H9 (cell line): ENCODE data around the gene FASTKD2. TPM values are rescaled to one million over a fixed set of nuclear protein-coding genes. Genes with fewer than 3 reads are reported as not detected.
"Not testable (repeated sequence)": the region's sequence is repeated elsewhere in the genome, so short reads cannot be mapped to it uniquely, and the experiment has no call there.

Source experiments
- DNase-seq: peaks from one replicate; pipeline ENCODE4 v3.0.0-alpha.2; 2017
- H2AFZ ChIP-seq: one replicate; pipeline ENCODE4 v1.6.1; 2013; ENCODE audit warnings: mild to moderate bottlenecking, low read length, control low read depth, moderate library complexity
- H2AK5ac ChIP-seq: 2 replicates; pipeline ENCODE4 v1.6.1; 2013; ENCODE audit warnings: low read length, control low read depth, mixed read lengths; ENCODE audit not compliant: insufficient read length
- H2BK120ac ChIP-seq: one replicate; pipeline ENCODE4 v1.6.1; 2013; ENCODE audit warnings: low read depth, mild to moderate bottlenecking, low read length, control low read depth, inconsistent platforms; ENCODE audit not compliant: poor library complexity, severe bottlenecking
- H2BK12ac ChIP-seq: 2 replicates; pipeline ENCODE4 v1.6.1; 2013; ENCODE audit warnings: low read length, control low read depth, mixed read lengths, low read depth; ENCODE audit not compliant: insufficient read length
- H2BK15ac ChIP-seq: 2 replicates; pipeline ENCODE4 v1.6.1; 2013; ENCODE audit warnings: low read depth, low read length, control low read depth
- H2BK20ac ChIP-seq: one replicate; pipeline ENCODE4 v1.6.1; 2013; ENCODE audit warnings: low read depth, mild to moderate bottlenecking, low read length, control low read depth, inconsistent platforms; ENCODE audit not compliant: poor library complexity, severe bottlenecking
- H2BK5ac ChIP-seq: 2 replicates; pipeline ENCODE4 v1.6.1; 2013; ENCODE audit warnings: low read length, control low read depth, mixed read lengths; ENCODE audit not compliant: insufficient read length
- H3K14ac ChIP-seq: 2 replicates; pipeline ENCODE4 v1.6.1; 2013; ENCODE audit warnings: low read length, control low read depth; ENCODE audit not compliant: insufficient read depth
- H3K18ac ChIP-seq: 2 replicates; pipeline ENCODE4 v1.6.1; 2013; ENCODE audit warnings: low read depth, mild to moderate bottlenecking, mixed read lengths, low read length, control low read depth; ENCODE audit not compliant: insufficient read length
- H3K23ac ChIP-seq: 2 replicates; pipeline ENCODE4 v1.6.1; 2013; ENCODE audit warnings: low read length, control low read depth, mixed read lengths, low read depth; ENCODE audit not compliant: insufficient read length
- H3K23me2 ChIP-seq: 2 replicates; pipeline ENCODE4 v1.6.1; 2013; ENCODE audit warnings: low read depth, mild to moderate bottlenecking, mixed read lengths, low read length, control low read depth; ENCODE audit not compliant: insufficient read length, poor library complexity, severe bottlenecking
- H3K27ac ChIP-seq: 2 replicates; pipeline ENCODE4 v1.5.1; 2013; ENCODE audit warnings: low read length, control low read depth, mixed read lengths, low read depth; ENCODE audit not compliant: insufficient read length
- H3K27me3 ChIP-seq: 2 replicates; pipeline ENCODE4 v1.6.1; 2013; ENCODE audit warnings: low read length, control low read depth, inconsistent platforms; ENCODE audit not compliant: insufficient read depth
- H3K4ac ChIP-seq: 2 replicates; pipeline ENCODE4 v1.6.1; 2013; ENCODE audit warnings: low read depth, mild to moderate bottlenecking, control low read depth, inconsistent platforms, low read length, moderate library complexity
- H3K4me1 ChIP-seq: 2 replicates; pipeline ENCODE4 v1.6.1; 2013; ENCODE audit warnings: low read length, control low read depth, inconsistent platforms; ENCODE audit not compliant: insufficient read depth
- H3K4me2 ChIP-seq: 2 replicates; pipeline ENCODE4 v1.6.1; 2013; ENCODE audit warnings: low read length, control low read depth, mixed read lengths; ENCODE audit not compliant: insufficient read length, insufficient read depth
- H3K56ac ChIP-seq: 2 replicates; pipeline ENCODE4 v1.6.1; 2013; ENCODE audit warnings: low read depth, mild to moderate bottlenecking, mixed read lengths, low read length, control low read depth; ENCODE audit not compliant: insufficient read length
- H3K79me1 ChIP-seq: 2 replicates; pipeline ENCODE4 v1.6.1; 2013; ENCODE audit warnings: low read depth, mild to moderate bottlenecking, moderate library complexity, low read length, control low read depth, inconsistent platforms; ENCODE audit not compliant: insufficient read depth, poor library complexity, severe bottlenecking
- H3K79me2 ChIP-seq: 2 replicates; pipeline ENCODE4 v1.6.1; 2013; ENCODE audit warnings: low read length, control low read depth, inconsistent platforms; ENCODE audit not compliant: insufficient read depth
- H3K9ac ChIP-seq: 2 replicates; pipeline ENCODE4 v1.6.1; 2013; ENCODE audit warnings: low read length, control low read depth, mixed read lengths; ENCODE audit not compliant: insufficient read length; ENCODE audit errors: extremely low read depth
- H3K9me3 ChIP-seq: one replicate; pipeline ENCODE4 v1.6.1; 2013; ENCODE audit warnings: low read depth, low read length, inconsistent platforms; ENCODE audit not compliant: control insufficient read depth
- H3T11ph ChIP-seq: one replicate; pipeline ENCODE4 v1.6.1; 2013; ENCODE audit warnings: mild to moderate bottlenecking, low read length, control low read depth, inconsistent platforms
- H4K20me1 ChIP-seq: one replicate; pipeline ENCODE4 v1.6.1; 2013; ENCODE audit not compliant: control insufficient read depth, insufficient read length, insufficient read depth
- H4K5ac ChIP-seq: 2 replicates; pipeline ENCODE4 v1.6.1; 2013; ENCODE audit warnings: low read depth, mild to moderate bottlenecking, mixed read lengths, low read length, control low read depth; ENCODE audit not compliant: insufficient read length
- H4K8ac ChIP-seq: replicated peaks from 2 replicates; pipeline ENCODE4 v1.6.1; 2013; ENCODE audit warnings: low read length, control low read depth, mixed read lengths, low read depth; ENCODE audit not compliant: insufficient read length
- H4K91ac ChIP-seq: 2 replicates; pipeline ENCODE4 v1.6.1; 2013; ENCODE audit warnings: low read depth, mild to moderate bottlenecking, moderate library complexity, mixed read lengths, low read length, control low read depth; ENCODE audit not compliant: insufficient read length
- H3K27ac Mint-ChIP-seq, 3 experiments: 2 replicates in 2 of 3; 3 replicates in 1 of 3; pipeline ENCODE4 v1.8.0; 2020 to 2021; ENCODE audit warnings: mixed read lengths in 3 of 3, mild to moderate bottlenecking in 1 of 3, moderate library complexity in 1 of 3
- H3K27me3 Mint-ChIP-seq: 2 replicates; pipeline ENCODE4 v1.8.0; 2021; ENCODE audit warnings: low read depth, mild to moderate bottlenecking, moderate library complexity, mixed read lengths
- H3K36me3 Mint-ChIP-seq, 3 experiments: 2 replicates in 2 of 3; 3 replicates in 1 of 3; pipeline ENCODE4 v1.8.0; 2020 to 2021; ENCODE audit warnings: low read depth in 3 of 3, mixed read lengths in 3 of 3; ENCODE audit not compliant: insufficient read depth in 1 of 3
- H3K4me1 Mint-ChIP-seq, 2 experiments: 2 replicates each; pipeline ENCODE4 v1.8.0; 2020; ENCODE audit warnings: mixed read lengths in 2 of 2
- H3K4me3 Mint-ChIP-seq, 2 experiments: 2 replicates in 1 of 2; 3 replicates in 1 of 2; pipeline ENCODE4 v1.8.0; 2020 to 2021; ENCODE audit warnings: mild to moderate bottlenecking in 2 of 2, mixed read lengths in 2 of 2, moderate library complexity in 1 of 2
- H3K9me3 Mint-ChIP-seq, 2 experiments: 2 replicates in 1 of 2; 3 replicates in 1 of 2; pipeline ENCODE4 v1.8.0; 2020; ENCODE audit warnings: mild to moderate bottlenecking in 2 of 2, mixed read lengths in 2 of 2, moderate library complexity in 1 of 2
- WGBS: extraction: QIAGEN DNeasy Blood & Tissue Kit; methylation state at CpG from one replicate; pipeline ENCODE4 v1.1.7; 2013; ENCODE audit warnings: missing lambda C conversion rate, low lambda C conversion rate, mixed read lengths; ENCODE audit not compliant: insufficient read length; ENCODE audit errors: extremely low coverage; 5-methylcytosine and 5-hydroxymethylcytosine counted together
- total RNA-seq: library from RNA; stranded (reverse); gene quantifications from 2 replicates; pipeline ENCODE4 v1.2.1, GENCODE V29; 2021
- TF ChIP-seq, protein P1 (sequence below): fragments of 200-600 bp; sonication (generic); conservative IDR thresholded peaks from 3 replicates; pipeline ENCODE4 v1.8.0; 2021; ENCODE audit warnings: antibody characterized with exemption, mild to moderate bottlenecking

Gene FASTKD2
- total RNA-seq, 1 experiment from 2014 or later = 39.2 TPM

DNA sequence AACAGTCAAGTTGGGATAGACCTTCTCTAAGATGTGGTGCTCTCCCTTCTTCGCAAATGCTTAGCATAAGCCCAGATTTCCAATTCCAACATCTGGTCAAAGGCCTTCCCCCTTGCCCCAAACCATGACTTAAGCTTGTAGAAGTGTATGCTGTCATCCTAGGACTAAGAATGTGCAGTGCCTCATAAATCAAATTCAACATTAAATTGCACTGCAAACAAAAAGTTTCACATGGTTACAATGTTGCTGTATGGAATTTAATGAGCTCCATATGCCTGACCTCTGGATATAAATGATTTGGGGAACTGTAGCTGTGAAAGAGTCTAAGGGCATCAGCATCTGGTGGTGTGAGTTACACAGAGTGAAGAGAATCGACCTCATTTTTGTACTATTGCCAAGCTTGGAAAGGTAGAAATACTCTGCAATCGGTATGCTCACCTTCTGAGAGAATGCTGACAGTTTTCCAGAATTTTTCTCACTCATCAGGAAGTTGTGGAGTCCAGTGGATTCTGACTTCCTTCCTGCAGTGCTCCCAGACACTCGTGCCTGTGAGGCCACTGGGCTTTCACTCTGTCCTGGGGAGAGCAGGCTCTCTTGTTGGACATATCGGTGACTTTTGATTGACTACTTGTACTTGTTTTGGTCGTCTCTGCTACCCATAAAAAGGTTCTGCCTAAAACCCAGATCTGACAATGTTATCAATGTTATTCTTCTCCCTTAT, 40.6 kb downstream of the FASTKD2 start:
- H3K4me1 Mint-ChIP-seq = peaks cover 42 to 81% of the 10 kb centered on the region in 2 experiments

DNA sequence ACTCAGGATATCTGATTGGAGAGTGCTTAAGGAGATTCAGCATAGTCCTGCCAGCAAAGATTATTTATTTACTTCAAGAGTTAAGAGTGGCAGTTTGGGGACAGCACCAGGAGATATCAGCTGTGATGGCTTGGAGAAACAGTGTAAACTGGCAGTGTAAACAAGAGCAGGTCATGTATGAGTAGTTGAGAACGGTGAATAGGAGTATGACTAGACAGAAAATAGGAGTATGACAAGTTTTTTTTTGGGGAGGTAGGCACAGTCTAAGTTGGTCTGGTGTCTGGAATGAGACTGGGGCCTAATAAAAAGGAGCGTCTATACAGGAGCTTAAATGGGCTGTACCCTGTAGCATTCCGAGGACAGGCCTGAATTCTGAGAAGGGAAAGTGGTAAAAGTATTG, 42.2 kb downstream of the FASTKD2 start:
- H3K27me3 Mint-ChIP-seq = not testable (repeated sequence)
- Mint-ChIP-seq H3K36me3 (peaks cover 0 to 37% (median 0%) of the 10 kb centered on the region in 3 experiments; a peak in 3 of 7 replicates), H3K4me3 (peak overlapping the region in 1 of 2 experiments; percentile 32; a peak in 2 of 5 replicates)

More for the DNA sequence above, 40.6 kb downstream of the FASTKD2 start:
- no peak overlapping the region for H2BK120ac ChIP-seq
- H3K14ac ChIP-seq = no peak overlapping the region
- H2BK15ac ChIP-seq = no peak overlapping the region
- no peak overlapping the region for H4K91ac ChIP-seq
- peak overlapping the region; percentile 37 for H3K4me2 ChIP-seq
- H3K18ac ChIP-seq = no peak overlapping the region
- no peak overlapping the region for H3K56ac ChIP-seq
- H3T11ph ChIP-seq = no peak overlapping the region
- H3K23ac ChIP-seq = no peak overlapping the region
- no peak overlapping the region for H2BK5ac ChIP-seq
- H3K9ac ChIP-seq = no peak overlapping the region
- WGBS = no CpG with 5 or more reads among the region's 6 CpGs
- H2AFZ ChIP-seq = no peak overlapping the region
- no peaks in the 10 kb centered on the region for H3K27me3 ChIP-seq
- H3K9me3 ChIP-seq = no peaks in the 10 kb centered on the region
- H3K79me2 ChIP-seq = peaks cover 4% of the 10 kb centered on the region; the same call in 1 of the 2 replicates
- no peak overlapping the region for H2BK20ac ChIP-seq
- Mint-ChIP-seq H3K9me3 (no peaks in the 10 kb centered on the region), H3K36me3 (peaks cover 0 to 37% (median 0%) of the 10 kb centered on the region in 3 experiments; a peak in 3 of 7 replicates), H3K27me3 (no peaks in the 10 kb centered on the region; the same call in 1 of the 2 replicates), H3K4me3 (peak overlapping the region in 1 of 2 experiments; percentile 6; a peak in 1 of 5 replicates), H3K27ac (peak overlapping the region in 2 of 3 experiments; percentile 4 to 78; a peak in 2 of 7 replicates)
- TF ChIP-seq, protein P1, sequence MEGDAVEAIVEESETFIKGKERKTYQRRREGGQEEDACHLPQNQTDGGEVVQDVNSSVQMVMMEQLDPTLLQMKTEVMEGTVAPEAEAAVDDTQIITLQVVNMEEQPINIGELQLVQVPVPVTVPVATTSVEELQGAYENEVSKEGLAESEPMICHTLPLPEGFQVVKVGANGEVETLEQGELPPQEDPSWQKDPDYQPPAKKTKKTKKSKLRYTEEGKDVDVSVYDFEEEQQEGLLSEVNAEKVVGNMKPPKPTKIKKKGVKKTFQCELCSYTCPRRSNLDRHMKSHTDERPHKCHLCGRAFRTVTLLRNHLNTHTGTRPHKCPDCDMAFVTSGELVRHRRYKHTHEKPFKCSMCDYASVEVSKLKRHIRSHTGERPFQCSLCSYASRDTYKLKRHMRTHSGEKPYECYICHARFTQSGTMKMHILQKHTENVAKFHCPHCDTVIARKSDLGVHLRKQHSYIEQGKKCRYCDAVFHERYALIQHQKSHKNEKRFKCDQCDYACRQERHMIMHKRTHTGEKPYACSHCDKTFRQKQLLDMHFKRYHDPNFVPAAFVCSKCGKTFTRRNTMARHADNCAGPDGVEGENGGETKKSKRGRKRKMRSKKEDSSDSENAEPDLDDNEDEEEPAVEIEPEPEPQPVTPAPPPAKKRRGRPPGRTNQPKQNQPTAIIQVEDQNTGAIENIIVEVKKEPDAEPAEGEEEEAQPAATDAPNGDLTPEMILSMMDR = no peak
- no peak overlapping the region for H2BK12ac ChIP-seq
- H3K27ac ChIP-seq = peak overlapping the region; percentile 78
- no peak overlapping the region for H3K4ac ChIP-seq
- no peak for DNase-seq
- H3K4me1 ChIP-seq = peaks cover 14% of the 10 kb centered on the region
- H3K23me2 ChIP-seq = no peaks in the 10 kb centered on the region
- H4K5ac ChIP-seq = no peak overlapping the region
- H4K20me1 ChIP-seq = no peaks in the 10 kb centered on the region
- H2AK5ac ChIP-seq = no peak overlapping the region
- no peak overlapping the region for H4K8ac ChIP-seq
- H3K79me1 ChIP-seq = no peaks in the 10 kb centered on the region

More for the DNA sequence above, 42.2 kb downstream of the FASTKD2 start:
- H3K18ac ChIP-seq, H3K56ac ChIP-seq, DNase-seq, H2AK5ac ChIP-seq, H3K79me1 ChIP-seq, H3T11ph ChIP-seq, H3K4me1 ChIP-seq, H3K4ac ChIP-seq, H3K14ac ChIP-seq, H3K27me3 ChIP-seq, H4K91ac ChIP-seq, H2BK12ac ChIP-seq, H3K27ac ChIP-seq, H2BK5ac ChIP-seq, H3K9me3 ChIP-seq, H3K79me2 ChIP-seq, H2BK120ac ChIP-seq, H2BK20ac ChIP-seq, H3K9me3 Mint-ChIP-seq, H3K23ac ChIP-seq, H4K20me1 ChIP-seq, H3K9ac ChIP-seq, H3K23me2 ChIP-seq, H2AFZ ChIP-seq, H2BK15ac ChIP-seq, H4K5ac ChIP-seq, H4K8ac ChIP-seq: not testable (repeated sequence)
- H3K4me1 Mint-ChIP-seq = peaks cover 36 to 71% of the 10 kb centered on the region in 2 experiments
- WGBS = no CpG with 5 or more reads among the region's 3 CpGs
- H3K4me2 ChIP-seq = peak overlapping the region; percentile 12
- H3K27ac Mint-ChIP-seq = peak overlapping the region in 1 of 3 experiments; percentile 92; a peak in 4 of 7 replicates
